Measurements from ENCODE around the gene SINHCAF. TPM values are rescaled to one million over a fixed set of nuclear protein-coding genes. Genes with fewer than 3 reads are reported as not detected.

Gene SINHCAF
- total and polyA plus RNA-seq, 2 of the 8 experiments (the other 6 are each of a cell fraction or from before 2014, with no cell fraction given) = 138 to 576 TPM

- no peak overlapping the region for H3K9ac ChIP-seq (replicated peaks in 1 of 4; ENCODE audit: extremely low read depth in 1 of 4, low read depth in 3 of 4, low read length in 3 of 4)
- no peak for DNase-seq (ENCODE audit: low read depth in 1 of 2, low spot score in 2 of 2)
Observed at GRCh38 chr12:31245822-31246469, 80.0 kb downstream of the SINHCAF start.

More at GRCh38 chr12:31245822-31246469, 80.0 kb downstream of the SINHCAF start:
- Histone ChIP-seq H3K18ac (ENCODE audit: extremely low read depth, low read length) (no peak overlapping the region), H3K23ac (ENCODE audit: insufficient read length) (no peak overlapping the region), H3K79me2 (ENCODE audit: control insufficient read depth in 1 of 2, insufficient read depth in 2 of 2, low read length in 2 of 2) (no peaks in the 10 kb centered on the region), H3K4ac (replicated peaks; ENCODE audit: insufficient read length, low read depth, low read length) (no peak overlapping the region), H4K5ac (ENCODE audit: insufficient read length, low read depth, low read length) (no peak overlapping the region), H3K27ac (ENCODE audit: low read depth, low read length) (no peak overlapping the region), H3K23me2 (ENCODE audit: low read depth, low read length) (no peaks in the 10 kb centered on the region; the same call in 1 of the 2 replicates), H2BK15ac (ENCODE audit: low read length) (no peak overlapping the region), H4K91ac (replicated peaks; ENCODE audit: insufficient read length, low read length) (no peak overlapping the region), H2AFZ (ENCODE audit: low read length) (no peak overlapping the region; the same call in 1 of the 2 replicates), H2AK5ac (ENCODE audit: low read depth, low read length) (no peak overlapping the region), H2BK20ac (ENCODE audit: low read length) (no peak overlapping the region), H3K79me1 (ENCODE audit: low read depth, low read length) (no peaks in the 10 kb centered on the region), H3K4me3 (ENCODE audit: extremely low read depth in 1 of 4, insufficient read depth in 2 of 4, low read depth in 3 of 4, low read length in 4 of 4) (no peak overlapping the region), H3K4me2 (ENCODE audit: insufficient read depth in 1 of 2, low read depth in 2 of 2, low read length in 2 of 2) (no peak overlapping the region), H3K27me3 (replicated peaks in 1 of 4; ENCODE audit: control insufficient read depth in 3 of 4, extremely low read depth in 1 of 4, insufficient read depth in 3 of 4, low read length in 3 of 4) (no peaks in the 10 kb centered on the region), H2BK120ac (replicated peaks; ENCODE audit: low read depth, low read length) (no peak overlapping the region), H3K14ac (ENCODE audit: insufficient read length) (no peak overlapping the region), H2BK12ac (ENCODE audit: low read depth, low read length) (no peak overlapping the region), H2BK5ac (ENCODE audit: low read depth, low read length) (peak overlapping the region; percentile 55; the same call in 1 of the 2 replicates), H3K56ac (replicated peaks; ENCODE audit: insufficient read length, low read depth, low read length) (no peak overlapping the region), H4K20me1 (replicated peaks in 1 of 2; ENCODE audit: control insufficient read depth in 1 of 2, insufficient read depth in 2 of 2, low read length in 2 of 2) (no peaks in the 10 kb centered on the region), H3K9me3 (ENCODE audit: insufficient read depth in 2 of 2, low read depth in 1 of 2, low read length in 1 of 2) (no peaks in the 10 kb centered on the region), H3K36me3 (ENCODE audit: control insufficient read depth in 2 of 4, insufficient read depth in 4 of 4, low read length in 3 of 4) (no peaks in the 10 kb centered on the region), H4K8ac (ENCODE audit: extremely low read depth, insufficient read depth, low read length) (peak overlapping the region; percentile 46), H3K4me1 (replicated peaks in 1 of 4; ENCODE audit: control insufficient read depth in 3 of 4, insufficient read depth in 4 of 4, low read length in 3 of 4) (peaks cover 0 to 7% (median 2%) of the 10 kb centered on the region in 4 experiments; a peak in 2 of 7 replicates)
- CTCF ChIA-PET (ENCODE audit: partially characterized antibody) = interaction anchor here (0.6 to 12.2 kb wide), 8 partner anchors 10 to 1401 kb away, joined by 3 to 231 read pairs (median 3); no protein-coding TSS in a partner anchor
- 72% methylated on average over 15 of the region's 15 CpGs; no CpG with 5 or more reads in 1 of the 2 experiments for WGBS, 2 experiments (ENCODE audit: extremely low coverage in 1 of 2, insufficient coverage in 1 of 2, insufficient read length in 1 of 2, insufficient replicate concordance in 2 of 2, low coverage in 1 of 2, low lambda C conversion rate in 2 of 2, missing lambda C conversion rate in 1 of 2)
- TF ChIP-seq RAD21 (IDR thresholded peaks at IDR 0.05 in 1 of 2, conservative IDR thresholded peaks at IDR 0.05 in 1 of 2; ENCODE audit: low read depth in 2 of 2, low read length in 2 of 2) (peak; percentile 79 to 87), CTCF (IDR thresholded peaks at IDR 0.05; ENCODE audit: control extremely low read depth in 1 of 3, insufficient read depth in 1 of 3, low read depth in 1 of 3, low read length in 3 of 3) (peak; percentile 22 to 98 (median 66)), FOSL1 (IDR thresholded peaks at IDR 0.05; ENCODE audit: insufficient read depth, low read depth, low read length) (no peak), SP2 (IDR thresholded peaks at IDR 0.05; ENCODE audit: low read length) (no peak), SUZ12 (IDR thresholded peaks at IDR 0.05; ENCODE audit: low read length) (no peak)
- no peak for FAIRE-seq
- POLR2A ChIA-PET (ENCODE audit: partially characterized antibody) = no interaction called here
